Brain microvascular endothelial cell (primary cell): ENCODE measurements around the gene GEMIN5.
"Not testable (repeated sequence)": the region's sequence is repeated elsewhere in the genome, so short reads cannot be mapped to it uniquely, and the experiment has no call there.

ENCODE experiments used
- DNase-seq: peaks from one replicate; pipeline ENCODE4 v3.0.0-alpha.2; 2020
- H3K27ac ChIP-seq: fragments of 250-450 bp; sonication (Bioruptor Pico); 2 replicates; pipeline ENCODE4 v1.5.1; 2020; ENCODE audit warnings: mild to moderate bottlenecking, moderate library complexity
- H3K27me3 ChIP-seq: fragments of 250-450 bp; sonication (Bioruptor Pico); replicated peaks from 2 replicates; pipeline ENCODE4 v1.5.1; 2020; ENCODE audit warnings: mild to moderate bottlenecking
- H3K36me3 ChIP-seq: fragments of 250-450 bp; sonication (Bioruptor Pico); replicated peaks from 2 replicates; pipeline ENCODE4 v1.5.1; 2020; ENCODE audit warnings: mild to moderate bottlenecking
- H3K4me3 ChIP-seq: 2 replicates; pipeline ENCODE4 v1.5.1; 2011; ENCODE audit warnings: low read depth, mild to moderate bottlenecking, control low read depth, low read length, moderate library complexity
- in situ Hi-C: cut with HindIII; loops from 2 replicates; pipeline ENCODE4 v1.10.0; 2017; ENCODE audit warnings: low sequenced_read_pairs, low pct_ligation_motif_present
- TF ChIP-seq, protein P1 (sequence below): IDR thresholded peaks from 2 replicates; pipeline ENCODE4 v1.5.1; 2011; ENCODE audit warnings: low read depth, mild to moderate bottlenecking, moderate library complexity, low read length, control low read depth, inconsistent platforms; ENCODE audit errors: missing control alignments

GEMIN5 gene

DNA sequence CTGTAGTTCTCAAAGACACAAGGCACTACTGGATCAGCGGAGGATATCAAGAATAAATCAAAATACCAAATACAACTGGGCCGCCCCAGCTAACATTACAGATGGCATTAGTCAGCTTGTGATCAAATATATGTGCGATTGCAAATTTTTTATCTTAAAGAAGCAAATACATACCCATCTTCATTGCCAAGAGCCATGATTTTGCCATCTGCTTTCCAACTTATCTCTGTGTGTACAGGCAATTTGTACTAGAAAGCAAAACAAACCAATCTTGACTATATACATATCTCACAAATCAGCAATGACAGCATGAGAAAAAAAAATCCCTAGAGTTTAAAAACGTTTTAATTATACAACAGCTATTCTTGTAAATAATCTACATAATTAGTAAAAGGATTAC is 20.3 kb downstream of the GEMIN5 start:
- Histone ChIP-seq H3K4me3 (no peak overlapping the region), H3K36me3 (peaks cover 17% of the 10 kb centered on the region), H3K27ac (no peak overlapping the region), H3K27me3 (no peaks in the 10 kb centered on the region)
- TF ChIP-seq, protein P1, sequence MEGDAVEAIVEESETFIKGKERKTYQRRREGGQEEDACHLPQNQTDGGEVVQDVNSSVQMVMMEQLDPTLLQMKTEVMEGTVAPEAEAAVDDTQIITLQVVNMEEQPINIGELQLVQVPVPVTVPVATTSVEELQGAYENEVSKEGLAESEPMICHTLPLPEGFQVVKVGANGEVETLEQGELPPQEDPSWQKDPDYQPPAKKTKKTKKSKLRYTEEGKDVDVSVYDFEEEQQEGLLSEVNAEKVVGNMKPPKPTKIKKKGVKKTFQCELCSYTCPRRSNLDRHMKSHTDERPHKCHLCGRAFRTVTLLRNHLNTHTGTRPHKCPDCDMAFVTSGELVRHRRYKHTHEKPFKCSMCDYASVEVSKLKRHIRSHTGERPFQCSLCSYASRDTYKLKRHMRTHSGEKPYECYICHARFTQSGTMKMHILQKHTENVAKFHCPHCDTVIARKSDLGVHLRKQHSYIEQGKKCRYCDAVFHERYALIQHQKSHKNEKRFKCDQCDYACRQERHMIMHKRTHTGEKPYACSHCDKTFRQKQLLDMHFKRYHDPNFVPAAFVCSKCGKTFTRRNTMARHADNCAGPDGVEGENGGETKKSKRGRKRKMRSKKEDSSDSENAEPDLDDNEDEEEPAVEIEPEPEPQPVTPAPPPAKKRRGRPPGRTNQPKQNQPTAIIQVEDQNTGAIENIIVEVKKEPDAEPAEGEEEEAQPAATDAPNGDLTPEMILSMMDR = no peak
- DNase-seq = no peak
- in situ Hi-C loops = no loop called here

DNA sequence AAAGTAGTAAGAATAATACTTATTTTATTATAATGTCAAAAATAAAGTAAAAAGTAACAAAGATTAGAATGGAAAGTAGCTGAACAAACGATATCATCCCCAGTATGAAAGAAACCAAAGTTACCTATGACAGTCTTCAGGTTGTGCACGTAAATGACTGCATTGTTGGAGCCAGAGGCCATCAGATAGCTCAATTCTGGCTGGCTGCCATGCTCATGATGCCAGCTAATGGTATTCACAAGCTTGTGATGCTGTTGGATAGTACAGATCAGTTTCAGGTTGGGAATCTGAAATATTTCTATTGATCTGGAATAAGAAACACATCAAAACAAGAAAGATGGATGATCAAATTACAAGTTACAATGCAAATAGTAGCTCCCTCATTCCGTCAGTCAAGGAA is 21.1 kb downstream of the GEMIN5 start:
- no peak for DNase-seq
- Histone ChIP-seq H3K36me3 (peaks cover 23% of the 10 kb centered on the region), H3K4me3 (no peak overlapping the region), H3K27me3 (no peaks in the 10 kb centered on the region), H3K27ac (no peak overlapping the region)
- in situ Hi-C loops = no loop called here
- TF ChIP-seq, protein P1 = no peak

DNA sequence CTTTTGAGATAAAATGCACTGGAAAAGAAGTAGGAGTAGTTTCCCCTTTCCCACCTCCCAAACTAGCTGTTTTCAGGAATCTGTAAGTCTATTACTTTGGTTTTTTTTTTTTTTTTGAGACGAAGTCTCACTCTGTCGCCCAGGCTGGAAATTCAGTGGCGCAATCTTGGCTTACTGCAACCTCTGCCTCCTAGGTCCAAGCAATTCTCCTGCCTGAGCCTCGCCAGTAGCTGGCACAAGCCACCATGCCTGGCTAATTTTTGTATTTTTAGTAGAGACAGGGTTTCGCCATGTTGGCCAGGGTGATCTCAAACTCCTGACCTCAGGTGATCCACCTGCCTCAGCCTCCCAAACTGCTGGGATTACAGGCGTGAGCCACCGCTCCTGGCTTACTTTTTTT is 32.4 kb downstream of the GEMIN5 start:
- H3K27ac ChIP-seq, in situ Hi-C loops, H3K27me3 ChIP-seq, H3K4me3 ChIP-seq, DNase-seq: not testable (repeated sequence)
- H3K36me3 ChIP-seq = peaks cover 26% of the 10 kb centered on the region

DNA sequence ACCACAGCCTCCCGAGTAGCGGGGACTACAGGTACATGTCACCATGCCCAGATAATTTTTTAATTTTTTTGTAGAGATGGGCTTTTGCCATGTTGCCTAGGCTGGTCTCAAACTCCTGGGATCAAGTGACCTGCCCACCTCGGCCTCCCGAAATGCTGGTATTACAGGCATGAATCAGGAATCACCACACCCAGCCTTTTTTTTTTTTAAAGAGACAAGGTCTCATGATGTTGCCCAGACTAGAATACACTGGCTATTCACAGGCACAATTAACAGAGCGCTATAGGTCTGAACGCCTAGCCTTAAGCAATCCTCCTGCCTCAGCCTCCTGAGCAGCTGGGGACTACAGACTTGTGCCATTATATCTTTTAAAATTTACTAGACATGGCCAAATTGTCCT is 36.1 kb downstream of the GEMIN5 start:
- in situ Hi-C loops = no loop called here
- DNase-seq = no peak
- Histone ChIP-seq H3K27ac (no peak overlapping the region), H3K4me3 (no peak overlapping the region), H3K27me3 (no peaks in the 10 kb centered on the region), H3K36me3 (peaks cover 36% of the 10 kb centered on the region)
- TF ChIP-seq, protein P1 = no peak

DNA sequence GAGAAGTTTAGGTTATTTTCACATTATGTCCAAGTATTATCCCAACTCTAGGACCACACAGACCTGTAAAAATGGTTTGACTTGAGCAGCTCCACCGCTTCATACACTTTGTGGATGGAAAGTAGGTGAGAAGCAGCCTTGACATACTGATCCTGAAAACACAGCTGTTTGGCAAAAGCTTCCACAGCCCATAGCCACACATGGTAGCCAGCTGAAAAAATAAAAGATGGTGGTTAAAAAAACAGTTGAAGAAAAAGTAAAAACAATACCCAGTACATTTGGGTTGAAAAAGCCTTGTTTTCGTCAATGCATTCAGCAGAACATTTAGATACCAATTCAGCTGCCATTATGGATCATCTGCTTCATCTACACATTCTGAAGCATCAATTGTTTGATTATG is 36.7 kb downstream of the GEMIN5 start:
- H3K4me3 ChIP-seq = no peak overlapping the region
- H3K36me3 ChIP-seq = peaks cover 38% of the 10 kb centered on the region
- no peak overlapping the region for H3K27ac ChIP-seq
- no peaks in the 10 kb centered on the region for H3K27me3 ChIP-seq
- no peak for DNase-seq
- in situ Hi-C loops = no loop called here
- TF ChIP-seq, protein P1 = no peak

DNA sequence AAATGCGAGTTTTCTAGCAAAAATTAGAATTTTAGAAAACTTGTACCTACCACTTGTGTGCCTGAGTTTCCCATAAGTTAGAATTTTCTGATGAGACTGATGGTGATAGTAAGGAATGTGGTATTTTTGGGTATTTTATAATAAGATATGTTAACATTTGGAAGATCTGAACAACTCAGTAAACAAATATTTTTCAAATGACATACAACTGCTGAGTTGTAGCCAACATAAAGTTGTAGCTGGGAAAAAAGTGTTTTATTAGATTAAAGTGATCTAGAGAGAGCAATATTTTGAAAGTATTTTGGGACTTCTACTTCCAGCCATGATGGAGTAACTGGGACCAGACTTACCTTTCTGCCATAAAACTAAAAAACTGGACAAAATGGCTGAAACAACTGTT is 37.9 kb downstream of the GEMIN5 start:
- TF ChIP-seq, protein P1 = no peak
- H3K4me3 ChIP-seq = no peak overlapping the region
- DNase-seq = no peak
- no peaks in the 10 kb centered on the region for H3K27me3 ChIP-seq
- in situ Hi-C loops = no loop called here
- H3K36me3 ChIP-seq = peaks cover 44% of the 10 kb centered on the region
- no peak overlapping the region for H3K27ac ChIP-seq
